HEK293 (cell line): ENCODE data around the gene TNNI3K.

ENCODE experiments used
- CTCF ChIA-PET: fragments of 350-600 bp; formaldehyde crosslinking; extraction: SDS; loops from one replicate; lab custom pipeline; 2021; ENCODE audit warnings: antibody characterized with exemption; lab: Yijun Ruan, JAX
- POLR2A ChIA-PET: fragments of 300-600 bp; formaldehyde crosslinking; extraction: SDS; loops from one replicate; lab custom pipeline; 2020; ENCODE audit warnings: antibody characterized with exemption, inconsistent platforms; lab: Yijun Ruan, JAX
- H3K27ac ChIP-seq: fragments of 200-500 bp; sonication (Bioruptor generic); 2 replicates; pipeline ENCODE4 v1.5.1; 2014; ENCODE audit warnings: low read depth, low read length, control low read depth, inconsistent platforms; ENCODE audit errors: extremely low read depth
- H3K36me3 ChIP-seq, 2 experiments: fragments of 200-500 bp in 1 of 2; sonication (Bioruptor generic) in 1 of 2; 1 replicate in 1 of 2; 2 replicates in 1 of 2; pipeline ENCODE4 v1.5.1; 2014 to 2017; ENCODE audit warnings: inconsistent platforms in 2 of 2, low read length in 2 of 2; ENCODE audit not compliant: control insufficient read depth in 2 of 2, insufficient read depth in 1 of 2
- H3K4me1 ChIP-seq: fragments of 200-500 bp; sonication (Bioruptor generic); 2 replicates; pipeline ENCODE4 v1.5.1; 2014; ENCODE audit warnings: mild to moderate bottlenecking, low read length, inconsistent platforms; ENCODE audit not compliant: control insufficient read depth, insufficient read depth
- H3K4me3 ChIP-seq: 2 replicates; pipeline ENCODE4 v1.5.1; 2011; ENCODE audit warnings: low read depth, mild to moderate bottlenecking, control low read depth, low read length, moderate library complexity
- H3K9me3 ChIP-seq: fragments of 200-500 bp; sonication (Bioruptor generic); 2 replicates; pipeline ENCODE4 v1.5.1; 2014; ENCODE audit warnings: low read depth, low read length, inconsistent platforms; ENCODE audit not compliant: control insufficient read depth, insufficient read depth
- PBX3 ChIP-seq: sonication (generic); formaldehyde crosslinking; IDR thresholded peaks from 2 replicates; pipeline ENCODE4 v1.8.1; 2022; ENCODE audit warnings: mild to moderate bottlenecking, moderate library complexity, missing genetic modification reagents
- REPIN1 ChIP-seq: fragments of 450-650 bp; formaldehyde crosslinking; IDR thresholded peaks from 2 replicates; pipeline ENCODE4 v1.5.1; 2017; ENCODE audit warnings: missing biosample characterization, missing genetic modification characterization, low read depth
- SETDB1 ChIP-seq: IDR thresholded peaks from one replicate; pipeline ENCODE4 v1.6.1; 2017; ENCODE audit warnings: mild to moderate bottlenecking, low read length, moderate library complexity, mixed read lengths; ENCODE audit not compliant: insufficient read length
- SP7 ChIP-seq: fragments of 450-650 bp; formaldehyde crosslinking; IDR thresholded peaks from 2 replicates; pipeline ENCODE4 v1.5.1; 2016; ENCODE audit warnings: missing biosample characterization, missing genetic modification characterization
- WT1 ChIP-seq: fragments of 450-650 bp; formaldehyde crosslinking; IDR thresholded peaks from 2 replicates; pipeline ENCODE4 v1.5.1; 2016; ENCODE audit warnings: missing biosample characterization, missing genetic modification characterization
- ZBTB21 ChIP-seq: fragments of 450-650 bp; formaldehyde crosslinking; IDR thresholded peaks from 2 replicates; pipeline ENCODE4 v1.5.1; 2017; ENCODE audit warnings: missing biosample characterization, missing genetic modification characterization
- ZNF140 ChIP-seq: fragments of 450-650 bp; formaldehyde crosslinking; IDR thresholded peaks from 2 replicates; pipeline ENCODE4 v1.5.1; 2016; ENCODE audit warnings: missing biosample characterization, missing genetic modification characterization
- ZNF175 ChIP-seq: fragments of 450-650 bp; formaldehyde crosslinking; IDR thresholded peaks from 2 replicates; pipeline ENCODE4 v1.5.1; 2016; ENCODE audit warnings: missing biosample characterization, missing genetic modification characterization
- ZNF2 ChIP-seq: fragments of 450-650 bp; formaldehyde crosslinking; IDR thresholded peaks from 2 replicates; pipeline ENCODE4 v1.5.1; 2016; ENCODE audit warnings: missing biosample characterization, missing genetic modification characterization
- ZNF202 ChIP-seq: fragments of 450-650 bp; formaldehyde crosslinking; IDR thresholded peaks from 2 replicates; pipeline ENCODE4 v1.5.1; 2016; ENCODE audit warnings: missing biosample characterization, missing genetic modification characterization, borderline replicate concordance
- ZNF324 ChIP-seq: fragments of 450-650 bp; formaldehyde crosslinking; IDR thresholded peaks from 2 replicates; pipeline ENCODE4 v1.5.1; 2016; ENCODE audit warnings: missing biosample characterization, missing genetic modification characterization
- ZNF354C ChIP-seq: fragments of 450-650 bp; formaldehyde crosslinking; IDR thresholded peaks from 2 replicates; pipeline ENCODE4 v1.5.1; 2016; ENCODE audit warnings: missing biosample characterization, missing genetic modification characterization, low read depth, borderline replicate concordance
- ZNF391 ChIP-seq: fragments of 450-650 bp; formaldehyde crosslinking; IDR thresholded peaks from 2 replicates; pipeline ENCODE4 v1.5.1; 2016; ENCODE audit warnings: low read depth, missing biosample characterization, missing genetic modification characterization, borderline replicate concordance
- ZNF404 ChIP-seq: fragments of 450-650 bp; formaldehyde crosslinking; IDR thresholded peaks from 2 replicates; pipeline ENCODE4 v1.5.1; 2017; ENCODE audit warnings: missing biosample characterization, missing genetic modification characterization
- ZNF544 ChIP-seq: fragments of 450-650 bp; formaldehyde crosslinking; IDR thresholded peaks from 2 replicates; pipeline ENCODE4 v1.5.0; 2017; ENCODE audit warnings: missing biosample characterization, missing genetic modification characterization
- ZNF560 ChIP-seq: fragments of 450-650 bp; formaldehyde crosslinking; IDR thresholded peaks from 2 replicates; pipeline ENCODE4 v1.5.1; 2017; ENCODE audit warnings: missing biosample characterization, missing genetic modification characterization, borderline replicate concordance
- ZNF561 ChIP-seq: fragments of 450-650 bp; IDR thresholded peaks from 2 replicates; pipeline ENCODE4 v1.5.1; 2018; ENCODE audit warnings: missing biosample characterization, missing genetic modification characterization, borderline replicate concordance
- ZNF585B ChIP-seq: fragments of 450-650 bp; formaldehyde crosslinking; IDR thresholded peaks from 2 replicates; pipeline ENCODE4 v1.5.1; 2016; ENCODE audit warnings: missing biosample characterization, missing genetic modification characterization
- ZNF623 ChIP-seq: fragments of 450-650 bp; formaldehyde crosslinking; IDR thresholded peaks from 2 replicates; pipeline ENCODE4 v1.5.1; 2016; ENCODE audit warnings: missing biosample characterization, missing genetic modification characterization
- ZNF626 ChIP-seq: fragments of 450-650 bp; sonication (Bioruptor Pico); formaldehyde crosslinking; IDR thresholded peaks from 2 replicates; pipeline ENCODE4 v1.5.1; 2018; ENCODE audit warnings: missing biosample characterization, missing genetic modification characterization, inconsistent platforms
- ZNF785 ChIP-seq: fragments of 450-650 bp; formaldehyde crosslinking; IDR thresholded peaks from 2 replicates; pipeline ENCODE4 v1.5.1; 2016; ENCODE audit warnings: missing biosample characterization, missing genetic modification characterization
- ZSCAN23 ChIP-seq: fragments of 450-650 bp; formaldehyde crosslinking; IDR thresholded peaks from 2 replicates; pipeline ENCODE4 v1.5.1; 2016; ENCODE audit warnings: missing biosample characterization, missing genetic modification characterization
- ZXDB ChIP-seq: fragments of 450-650 bp; formaldehyde crosslinking; IDR thresholded peaks from 2 replicates; pipeline ENCODE4 v1.5.1; 2016; ENCODE audit warnings: missing biosample characterization, missing genetic modification characterization
- TF ChIP-seq, protein P1 (sequence below): fragments of 450-650 bp; formaldehyde crosslinking; IDR thresholded peaks from 2 replicates; pipeline ENCODE4 v1.5.1; 2016; ENCODE audit warnings: missing biosample characterization, missing genetic modification characterization, low read depth

The TNNI3K gene

DNA sequence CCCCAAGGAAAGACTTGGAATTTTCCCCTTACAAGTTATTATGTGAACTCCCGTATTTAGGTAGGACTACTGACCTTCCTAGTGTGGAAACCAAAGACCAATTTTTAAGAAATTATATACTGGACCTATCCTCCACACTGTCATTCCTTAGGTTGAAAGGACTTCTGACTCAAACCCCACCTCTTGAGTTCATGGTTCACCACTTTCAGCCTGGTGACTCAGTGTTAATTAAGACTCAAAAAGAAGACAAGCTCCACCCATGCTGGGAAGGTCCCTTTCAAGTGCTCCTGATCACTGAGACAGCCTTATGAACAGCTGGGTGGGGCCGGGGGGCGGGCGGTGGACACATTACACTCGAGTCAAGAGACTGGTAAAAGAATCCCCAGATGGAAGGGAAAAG lies 164.1 kb downstream of the TNNI3K start (continued):
- TF ChIP-seq PBX3 (CRISPR knock-in tag), result no peak
- TF ChIP-seq ZNF561 (tag by site-specific recombination), result no peak
- no peak for TF ChIP-seq ZNF544 (tag by site-specific recombination)
- no peak for TF ChIP-seq ZBTB21 (tag by site-specific recombination)
- no peak for TF ChIP-seq ZNF2 (tag by site-specific recombination)

GRCh38 chr1:74402873-74403272 lies 167.7 kb downstream of the TNNI3K start:
- Histone ChIP-seq H3K36me3 (no peaks in the 10 kb centered on the region), H3K4me3 (no peak overlapping the region), H3K4me1 (no peaks in the 10 kb centered on the region), H3K27ac (no peak overlapping the region), H3K9me3 (no peaks in the 10 kb centered on the region)
- CTCF ChIA-PET, result no interaction called here
- POLR2A ChIA-PET, result no interaction called here
- TF ChIP-seq ZNF623 (tag by site-specific recombination), result no peak

DNA sequence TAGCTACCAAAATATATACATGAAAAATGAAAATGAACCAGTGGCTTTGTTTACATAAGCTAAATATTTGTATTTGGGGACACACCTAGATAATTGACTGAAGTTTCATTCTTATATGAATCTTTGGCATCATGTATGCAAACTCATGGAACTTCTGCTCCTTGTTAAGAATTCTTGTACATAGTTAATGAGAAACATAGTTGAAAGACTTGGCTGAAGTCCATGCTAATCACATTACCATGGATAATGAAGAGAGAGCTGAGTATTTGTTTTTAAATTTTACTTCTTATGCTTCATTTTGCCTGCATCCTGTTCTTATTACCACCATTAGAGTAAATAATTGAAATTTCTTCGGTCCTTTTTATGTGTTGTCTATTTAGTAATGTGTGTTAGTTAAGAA lies 168.4 kb downstream of the TNNI3K start:
- Histone ChIP-seq H3K4me1 (no peaks in the 10 kb centered on the region), H3K36me3 (no peaks in the 10 kb centered on the region), H3K27ac (no peak overlapping the region), H3K9me3 (no peaks in the 10 kb centered on the region), H3K4me3 (no peak overlapping the region)
- POLR2A ChIA-PET, result no interaction called here
- TF ChIP-seq ZNF391 (no peak), SP7 (no peak), ZNF324 (tag by site-specific recombination) (no peak), ZXDB (tag by site-specific recombination) (no peak), SETDB1 (no peak), ZNF626 (tag by site-specific recombination) (no peak), ZNF140 (tag by site-specific recombination) (no peak)
- TF ChIP-seq, protein P1, sequence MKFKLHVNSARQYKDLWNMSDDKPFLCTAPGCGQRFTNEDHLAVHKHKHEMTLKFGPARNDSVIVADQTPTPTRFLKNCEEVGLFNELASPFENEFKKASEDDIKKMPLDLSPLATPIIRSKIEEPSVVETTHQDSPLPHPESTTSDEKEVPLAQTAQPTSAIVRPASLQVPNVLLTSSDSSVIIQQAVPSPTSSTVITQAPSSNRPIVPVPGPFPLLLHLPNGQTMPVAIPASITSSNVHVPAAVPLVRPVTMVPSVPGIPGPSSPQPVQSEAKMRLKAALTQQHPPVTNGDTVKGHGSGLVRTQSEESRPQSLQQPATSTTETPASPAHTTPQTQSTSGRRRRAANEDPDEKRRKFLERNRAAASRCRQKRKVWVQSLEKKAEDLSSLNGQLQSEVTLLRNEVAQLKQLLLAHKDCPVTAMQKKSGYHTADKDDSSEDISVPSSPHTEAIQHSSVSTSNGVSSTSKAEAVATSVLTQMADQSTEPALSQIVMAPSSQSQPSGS, result no peak
- CTCF ChIA-PET, result no interaction called here

- no peak overlapping the region for H3K27ac ChIP-seq
- H3K4me3 ChIP-seq, result no peak overlapping the region
- H3K36me3 ChIP-seq, result no peaks in the 10 kb centered on the region
- TF ChIP-seq ZNF585B (tag by site-specific recombination) (no peak), REPIN1 (tag by site-specific recombination) (no peak), ZNF560 (no peak), ZNF785 (tag by site-specific recombination) (no peak), WT1 (tag by site-specific recombination) (no peak), ZNF175 (tag by site-specific recombination) (no peak), ZSCAN23 (tag by site-specific recombination) (no peak), ZNF404 (tag by site-specific recombination) (no peak), ZNF202 (tag by site-specific recombination) (no peak), ZNF354C (tag by site-specific recombination) (no peak)
- H3K9me3 ChIP-seq, result no peaks in the 10 kb centered on the region
- no peaks in the 10 kb centered on the region for H3K4me1 ChIP-seq
- ChIA-PET CTCF (no interaction called here), POLR2A (no interaction called here)
Observed at GRCh38 chr1:74406759-74407158, 171.6 kb downstream of the TNNI3K start.
